ENCODE data around the gene PPP1R12B.
"Not testable (repeated sequence)": the region's sequence is repeated elsewhere in the genome, so short reads cannot be mapped to it uniquely, and the experiment has no call there.

The PPP1R12B gene

GRCh38 chr1:202628646-202629215 is 280.2 kb downstream of the PPP1R12B start (continued):
- no peak for TF ChIP-seq ZNF548 (tag by site-specific recombination; IDR thresholded peaks at IDR 0.05)
- TF ChIP-seq ZNF18 (tag by site-specific recombination; IDR thresholded peaks at IDR 0.05), result no peak
- TF ChIP-seq ZBTB7A (tag by site-specific recombination; IDR thresholded peaks at IDR 0.05; ENCODE audit: low read depth), result no peak
- TF ChIP-seq ZFP41 (tag by site-specific recombination; IDR thresholded peaks at IDR 0.05; ENCODE audit: borderline replicate concordance), result no peak
- TF ChIP-seq KLF8 (tag by site-specific recombination; IDR thresholded peaks at IDR 0.05), result no peak
- no peak for TF ChIP-seq ZNF76 (tag by site-specific recombination; IDR thresholded peaks at IDR 0.05; ENCODE audit: borderline replicate concordance, low read depth)

- H3K27ac ChIP-seq (ENCODE audit: extremely low read depth, low read depth, low read length); H3K4me1 ChIP-seq (ENCODE audit: control insufficient read depth, insufficient read depth, low read length); H3K9me3 ChIP-seq (ENCODE audit: control insufficient read depth, insufficient read depth, low read depth, low read length); H3K4me3 ChIP-seq (ENCODE audit: low read depth, low read length); POLR2A ChIA-PET; H3K36me3 ChIP-seq (ENCODE audit: control insufficient read depth in 2 of 2, insufficient read depth in 1 of 2, low read length in 2 of 2): not testable (repeated sequence)
- CTCF ChIA-PET, result interaction anchor here (0.7 kb wide), 1 partner anchor 13 kb away, joined by 4 read pairs; no protein-coding TSS in a partner anchor
These were observed 280.8 kb downstream of the PPP1R12B start for GRCh38 chr1:202629257-202629811.

GRCh38 chr1:202630096-202630495 is 281.6 kb downstream of the PPP1R12B start:
- CTCF ChIA-PET; H3K4me1 ChIP-seq (ENCODE audit: control insufficient read depth, insufficient read depth, low read length); POLR2A ChIA-PET: not testable (repeated sequence)

GRCh38 chr1:202630541-202630940 is 282.0 kb downstream of the PPP1R12B start:
- H3K4me1 ChIP-seq (ENCODE audit: control insufficient read depth, insufficient read depth, low read length), result no peaks in the 10 kb centered on the region
- no peak overlapping the region for H3K4me3 ChIP-seq (ENCODE audit: low read depth, low read length)
- H3K9me3 ChIP-seq (ENCODE audit: control insufficient read depth, insufficient read depth, low read depth, low read length), result no peaks in the 10 kb centered on the region
- no peak overlapping the region for H3K27ac ChIP-seq (ENCODE audit: extremely low read depth, low read depth, low read length)
- TF ChIP-seq ZNF121 (tag by site-specific recombination; IDR thresholded peaks at IDR 0.05) (no peak), ZNF311 (tag by site-specific recombination; IDR thresholded peaks at IDR 0.05; ENCODE audit: borderline replicate concordance) (no peak), ZNF791 (tag by site-specific recombination; IDR thresholded peaks at IDR 0.05) (no peak), GLI4 (tag by site-specific recombination; IDR thresholded peaks at IDR 0.05) (no peak), ZNF214 (tag by site-specific recombination; IDR thresholded peaks at IDR 0.05; ENCODE audit: borderline replicate concordance) (no peak), ZNF473 (tag by site-specific recombination; IDR thresholded peaks at IDR 0.05) (no peak), PBX3 (CRISPR knock-in tag; IDR thresholded peaks at IDR 0.05) (no peak), HOXA7 (CRISPR knock-in tag; IDR thresholded peaks at IDR 0.05; ENCODE audit: borderline replicate concordance) (no peak), EGR2 (tag by site-specific recombination; IDR thresholded peaks at IDR 0.05; ENCODE audit: low read depth) (no peak), YY1 (tag by site-specific recombination; IDR thresholded peaks at IDR 0.05) (no peak)
- CTCF ChIA-PET, result no interaction called here
- POLR2A ChIA-PET, result no interaction called here
- H3K36me3 ChIP-seq (ENCODE audit: control insufficient read depth in 2 of 2, insufficient read depth in 1 of 2, low read length in 2 of 2), result no peaks in the 10 kb centered on the region

More at GRCh38 chr1:202630096-202630495, 281.6 kb downstream of the PPP1R12B start:
- not testable (repeated sequence) for H3K9me3 ChIP-seq (ENCODE audit: control insufficient read depth, insufficient read depth, low read depth, low read length); H3K27ac ChIP-seq (ENCODE audit: extremely low read depth, low read depth, low read length); H3K4me3 ChIP-seq (ENCODE audit: low read depth, low read length); H3K36me3 ChIP-seq (ENCODE audit: control insufficient read depth in 2 of 2, insufficient read depth in 1 of 2, low read length in 2 of 2)
